SJSA1 (cell line): Measurements from ENCODE around the gene PEF1. TPM values are rescaled to one million over a fixed set of nuclear protein-coding genes. Genes with fewer than 3 reads are reported as not detected.

Experiments
- DNase-seq, 2 experiments: peaks; one replicate each; pipeline ENCODE4 v3.0.0-alpha.2; 2015 to 2020; ENCODE audit warnings: low spot score in 2 of 2, low read depth in 1 of 2
- H3K27ac ChIP-seq: fragments of 250-450 bp; sonication (Bioruptor Pico); 2 replicates; pipeline ENCODE4 v1.5.1; 2020; ENCODE audit warnings: mild to moderate bottlenecking, moderate library complexity
- H3K27me3 ChIP-seq: fragments of 250-450 bp; sonication (Bioruptor Pico); replicated peaks from 2 replicates; pipeline ENCODE4 v1.5.1; 2020; ENCODE audit warnings: mild to moderate bottlenecking, moderate library complexity
- H3K36me3 ChIP-seq: fragments of 250-450 bp; sonication (Bioruptor Pico); 2 replicates; pipeline ENCODE4 v1.5.1; 2020; ENCODE audit warnings: mild to moderate bottlenecking
- H3K4me1 ChIP-seq: fragments of 250-450 bp; sonication (Bioruptor Pico); replicated peaks from 2 replicates; pipeline ENCODE4 v1.6.1; 2021; ENCODE audit warnings: mild to moderate bottlenecking
- H3K4me3 ChIP-seq: fragments of 250-450 bp; sonication (Bioruptor Pico); 2 replicates; pipeline ENCODE4 v1.5.1; 2020; ENCODE audit warnings: mild to moderate bottlenecking
- H3K9me3 ChIP-seq: fragments of 250-450 bp; sonication (Bioruptor Pico); replicated peaks from 2 replicates; pipeline ENCODE4 v1.5.1; 2020; ENCODE audit warnings: mild to moderate bottlenecking
- total RNA-seq: library from RNA; depleted of rRNA; stranded (reverse); fragments of >200 nt; shearing (Covaris generic); gene quantifications from 2 replicates; pipeline ENCODE4 v1.2.3, GENCODE V29; 2014

Gene PEF1
- total RNA-seq, 1 experiment from 2014 or later, result 76.2 TPM

GRCh38 chr1:31678681-31679080 lies 34.0 kb upstream of the PEF1 start:
- Histone ChIP-seq H3K27ac (no peak overlapping the region), H3K4me3 (no peak overlapping the region), H3K9me3 (no peaks in the 10 kb centered on the region), H3K36me3 (peaks cover 95% of the 10 kb centered on the region), H3K27me3 (no peaks in the 10 kb centered on the region), H3K4me1 (0 out of 2 replicates have a peak, but pooled peaks cover 3% of the 10 kb centered on the region)
- DNase-seq, result no peak

- Histone ChIP-seq H3K9me3 (no peaks in the 10 kb centered on the region), H3K27me3 (no peaks in the 10 kb centered on the region), H3K4me3 (no peak overlapping the region), H3K4me1 (0 out of 2 replicates have a peak, but pooled peaks cover 3% of the 10 kb centered on the region), H3K36me3 (peaks cover 95% of the 10 kb centered on the region), H3K27ac (no peak overlapping the region)
- no peak for DNase-seq
Observed at GRCh38 chr1:31677949-31678348, 33.3 kb upstream of the PEF1 start.

- Histone ChIP-seq H3K27me3 (no peaks in the 10 kb centered on the region), H3K4me3 (no peak overlapping the region), H3K27ac (no peak overlapping the region), H3K36me3 (peaks cover 95% of the 10 kb centered on the region), H3K4me1 (0 out of 2 replicates have a peak, but pooled peaks cover 3% of the 10 kb centered on the region), H3K9me3 (no peaks in the 10 kb centered on the region)
- DNase-seq, result no peak
Observed at GRCh38 chr1:31677401-31677800, 32.7 kb upstream of the PEF1 start.

GRCh38 chr1:31675756-31676155 lies 31.1 kb upstream of the PEF1 start:
- peaks cover 95% of the 10 kb centered on the region for H3K36me3 ChIP-seq

GRCh38 chr1:31675161-31675560 lies 30.5 kb upstream of the PEF1 start:
- Histone ChIP-seq H3K27ac (no peak overlapping the region), H3K4me1 (0 out of 2 replicates have a peak, but pooled peaks cover 3% of the 10 kb centered on the region), H3K9me3 (no peaks in the 10 kb centered on the region), H3K4me3 (no peak overlapping the region), H3K36me3 (peaks cover 95% of the 10 kb centered on the region), H3K27me3 (no peaks in the 10 kb centered on the region)
- DNase-seq, result no peak

More at GRCh38 chr1:31675756-31676155, 31.1 kb upstream of the PEF1 start:
- Histone ChIP-seq H3K27ac (no peak overlapping the region), H3K4me1 (0 out of 2 replicates have a peak, but pooled peaks cover 3% of the 10 kb centered on the region), H3K4me3 (no peak overlapping the region), H3K9me3 (no peaks in the 10 kb centered on the region), H3K27me3 (no peaks in the 10 kb centered on the region)
- DNase-seq, result no peak

- Histone ChIP-seq H3K36me3 (peaks cover 95% of the 10 kb centered on the region), H3K27ac (no peak overlapping the region), H3K27me3 (no peaks in the 10 kb centered on the region), H3K4me1 (0 out of 2 replicates have a peak, but pooled peaks cover 3% of the 10 kb centered on the region), H3K9me3 (no peaks in the 10 kb centered on the region), H3K4me3 (no peak overlapping the region)
- DNase-seq, result no peak
Observed at GRCh38 chr1:31674626-31675025, 29.9 kb upstream of the PEF1 start.

GRCh38 chr1:31673433-31673832 lies 28.8 kb upstream of the PEF1 start:
- H3K36me3 ChIP-seq, result peaks cover 92% of the 10 kb centered on the region

GRCh38 chr1:31672986-31673385 lies 28.3 kb upstream of the PEF1 start:
- Histone ChIP-seq H3K4me3 (no peak overlapping the region), H3K9me3 (no peaks in the 10 kb centered on the region), H3K4me1 (0 out of 2 replicates have a peak, but pooled peaks cover 3% of the 10 kb centered on the region), H3K27ac (no peak overlapping the region), H3K27me3 (no peaks in the 10 kb centered on the region), H3K36me3 (peaks cover 92% of the 10 kb centered on the region)
- DNase-seq, result no peak

More at GRCh38 chr1:31673433-31673832, 28.8 kb upstream of the PEF1 start:
- H3K4me3 ChIP-seq, result no peak overlapping the region
- no peak overlapping the region for H3K27ac ChIP-seq
- no peaks in the 10 kb centered on the region for H3K27me3 ChIP-seq
- H3K4me1 ChIP-seq, result 0 out of 2 replicates have a peak, but pooled peaks cover 3% of the 10 kb centered on the region
- DNase-seq, result no peak
- H3K9me3 ChIP-seq, result no peaks in the 10 kb centered on the region

- peaks cover 13% of the 10 kb centered on the region for H3K4me1 ChIP-seq
- H3K9me3 ChIP-seq, result no peaks in the 10 kb centered on the region
- DNase-seq, result no peak
- peaks cover 94% of the 10 kb centered on the region for H3K36me3 ChIP-seq
- no peak overlapping the region for H3K27ac ChIP-seq
- no peak overlapping the region for H3K4me3 ChIP-seq
- H3K27me3 ChIP-seq, result no peaks in the 10 kb centered on the region
Observed at GRCh38 chr1:31671561-31672201, 27.0 kb upstream of the PEF1 start.

GRCh38 chr1:31671147-31671546 lies 26.5 kb upstream of the PEF1 start:
- H3K9me3 ChIP-seq, result no peaks in the 10 kb centered on the region
- H3K4me1 ChIP-seq, result peaks cover 16% of the 10 kb centered on the region
- H3K27me3 ChIP-seq, result no peaks in the 10 kb centered on the region
- H3K36me3 ChIP-seq, result peaks cover 91% of the 10 kb centered on the region
- H3K4me3 ChIP-seq, result no peak overlapping the region
- no peak for DNase-seq
- H3K27ac ChIP-seq, result no peak overlapping the region

- no peak for DNase-seq
- peaks cover 94% of the 10 kb centered on the region for H3K36me3 ChIP-seq
- H3K4me3 ChIP-seq, result no peak overlapping the region
- H3K9me3 ChIP-seq, result no peaks in the 10 kb centered on the region
- H3K27me3 ChIP-seq, result no peaks in the 10 kb centered on the region
- no peak overlapping the region for H3K27ac ChIP-seq
- peaks cover 22% of the 10 kb centered on the region for H3K4me1 ChIP-seq
Observed at GRCh38 chr1:31670593-31670964, 25.9 kb upstream of the PEF1 start.

- Histone ChIP-seq H3K27me3 (no peaks in the 10 kb centered on the region), H3K9me3 (no peaks in the 10 kb centered on the region), H3K4me1 (peaks cover 27% of the 10 kb centered on the region), H3K36me3 (peaks cover 94% of the 10 kb centered on the region), H3K27ac (no peak overlapping the region), H3K4me3 (no peak overlapping the region)
- no peak for DNase-seq
Observed at GRCh38 chr1:31669786-31670592, 25.3 kb upstream of the PEF1 start.

- peaks cover 94% of the 10 kb centered on the region for H3K36me3 ChIP-seq
- no peaks in the 10 kb centered on the region for H3K27me3 ChIP-seq
- H3K4me1 ChIP-seq, result peaks cover 33% of the 10 kb centered on the region
- DNase-seq, result no peak
- H3K27ac ChIP-seq, result no peak overlapping the region
- H3K9me3 ChIP-seq, result no peaks in the 10 kb centered on the region
- no peak overlapping the region for H3K4me3 ChIP-seq
Observed at GRCh38 chr1:31669433-31669785, 24.7 kb upstream of the PEF1 start.

GRCh38 chr1:31668303-31668883 lies 23.7 kb upstream of the PEF1 start:
- H3K4me1 ChIP-seq, result peaks cover 37% of the 10 kb centered on the region
- H3K27me3 ChIP-seq, result no peaks in the 10 kb centered on the region
- no peak for DNase-seq
- no peak overlapping the region for H3K27ac ChIP-seq
- no peak overlapping the region for H3K4me3 ChIP-seq
- no peaks in the 10 kb centered on the region for H3K9me3 ChIP-seq
- peaks cover 94% of the 10 kb centered on the region for H3K36me3 ChIP-seq
